Gastroesophageal sphincter (tissue), 3 donors: ENCODE measurements around the gene RALGPS1.

Source experiments
- EP300 ChIP-seq: sonication (generic); formaldehyde crosslinking; IDR thresholded peaks from one replicate; pipeline ENCODE4 v1.6.1; 2017; ENCODE audit warnings: antibody characterized with exemption, mild to moderate bottlenecking
- POLR2A ChIP-seq, 2 donors: fragments of 450-650 bp; IDR thresholded peaks; one replicate each; pipeline ENCODE4 v1.6.1; 2017; ENCODE audit warnings: antibody characterized with exemption in 2 of 2, mild to moderate bottlenecking in 2 of 2, moderate library complexity in 1 of 2
- POLR2AphosphoS5 ChIP-seq: sonication (generic); formaldehyde crosslinking; IDR thresholded peaks from one replicate; pipeline ENCODE4 v1.6.1; 2017; ENCODE audit warnings: antibody characterized with exemption
- TF ChIP-seq, protein P1 (sequence below), 4 experiments: fragments of 200-600 bp in 2 of 4; fragments of 450-650 bp in 2 of 4; sonication (generic) in 1 of 4; IDR thresholded peaks; one replicate each; pipeline ENCODE4 v1.5.1; 2017 to 2019; ENCODE audit warnings: antibody characterized with exemption in 4 of 4, mild to moderate bottlenecking in 2 of 4, moderate library complexity in 2 of 4

- TF ChIP-seq, protein P1, sequence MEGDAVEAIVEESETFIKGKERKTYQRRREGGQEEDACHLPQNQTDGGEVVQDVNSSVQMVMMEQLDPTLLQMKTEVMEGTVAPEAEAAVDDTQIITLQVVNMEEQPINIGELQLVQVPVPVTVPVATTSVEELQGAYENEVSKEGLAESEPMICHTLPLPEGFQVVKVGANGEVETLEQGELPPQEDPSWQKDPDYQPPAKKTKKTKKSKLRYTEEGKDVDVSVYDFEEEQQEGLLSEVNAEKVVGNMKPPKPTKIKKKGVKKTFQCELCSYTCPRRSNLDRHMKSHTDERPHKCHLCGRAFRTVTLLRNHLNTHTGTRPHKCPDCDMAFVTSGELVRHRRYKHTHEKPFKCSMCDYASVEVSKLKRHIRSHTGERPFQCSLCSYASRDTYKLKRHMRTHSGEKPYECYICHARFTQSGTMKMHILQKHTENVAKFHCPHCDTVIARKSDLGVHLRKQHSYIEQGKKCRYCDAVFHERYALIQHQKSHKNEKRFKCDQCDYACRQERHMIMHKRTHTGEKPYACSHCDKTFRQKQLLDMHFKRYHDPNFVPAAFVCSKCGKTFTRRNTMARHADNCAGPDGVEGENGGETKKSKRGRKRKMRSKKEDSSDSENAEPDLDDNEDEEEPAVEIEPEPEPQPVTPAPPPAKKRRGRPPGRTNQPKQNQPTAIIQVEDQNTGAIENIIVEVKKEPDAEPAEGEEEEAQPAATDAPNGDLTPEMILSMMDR (IDR thresholded peaks at IDR 0.05), result no peak
- TF ChIP-seq POLR2A (IDR thresholded peaks at IDR 0.05) (no peak), EP300 (no peak), POLR2AphosphoS5 (no peak)
Measured at GRCh38 chr9:127065592-127065991, 151.0 kb downstream of the RALGPS1 start.
